ENCODE data around the gene KCNC3. TPM values are rescaled to one million over a fixed set of nuclear protein-coding genes. Genes with fewer than 3 reads are reported as not detected.
A peak's percentile ranks its signal among the peaks of the same experiment; 100 is the strongest.

The KCNC3 gene
- total and polyA plus RNA-seq, 2 of the 13 experiments (the other 11 are each of a cell fraction or from before 2014, with no cell fraction given): 0.29 to 1.7 TPM

GRCh38 chr19:50325310-50326100 lies 3.7 kb downstream of the KCNC3 start (continued):
- TF ChIP-seq, protein P1, sequence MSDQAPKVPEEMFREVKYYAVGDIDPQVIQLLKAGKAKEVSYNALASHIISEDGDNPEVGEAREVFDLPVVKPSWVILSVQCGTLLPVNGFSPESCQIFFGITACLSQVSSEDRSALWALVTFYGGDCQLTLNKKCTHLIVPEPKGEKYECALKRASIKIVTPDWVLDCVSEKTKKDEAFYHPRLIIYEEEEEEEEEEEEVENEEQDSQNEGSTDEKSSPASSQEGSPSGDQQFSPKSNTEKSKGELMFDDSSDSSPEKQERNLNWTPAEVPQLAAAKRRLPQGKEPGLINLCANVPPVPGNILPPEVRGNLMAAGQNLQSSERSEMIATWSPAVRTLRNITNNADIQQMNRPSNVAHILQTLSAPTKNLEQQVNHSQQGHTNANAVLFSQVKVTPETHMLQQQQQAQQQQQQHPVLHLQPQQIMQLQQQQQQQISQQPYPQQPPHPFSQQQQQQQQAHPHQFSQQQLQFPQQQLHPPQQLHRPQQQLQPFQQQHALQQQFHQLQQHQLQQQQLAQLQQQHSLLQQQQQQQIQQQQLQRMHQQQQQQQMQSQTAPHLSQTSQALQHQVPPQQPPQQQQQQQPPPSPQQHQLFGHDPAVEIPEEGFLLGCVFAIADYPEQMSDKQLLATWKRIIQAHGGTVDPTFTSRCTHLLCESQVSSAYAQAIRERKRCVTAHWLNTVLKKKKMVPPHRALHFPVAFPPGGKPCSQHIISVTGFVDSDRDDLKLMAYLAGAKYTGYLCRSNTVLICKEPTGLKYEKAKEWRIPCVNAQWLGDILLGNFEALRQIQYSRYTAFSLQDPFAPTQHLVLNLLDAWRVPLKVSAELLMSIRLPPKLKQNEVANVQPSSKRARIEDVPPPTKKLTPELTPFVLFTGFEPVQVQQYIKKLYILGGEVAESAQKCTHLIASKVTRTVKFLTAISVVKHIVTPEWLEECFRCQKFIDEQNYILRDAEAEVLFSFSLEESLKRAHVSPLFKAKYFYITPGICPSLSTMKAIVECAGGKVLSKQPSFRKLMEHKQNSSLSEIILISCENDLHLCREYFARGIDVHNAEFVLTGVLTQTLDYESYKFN (CRISPR knock-in tag; conservative IDR thresholded peaks at IDR 0.05): peak; percentile 87
- TF ChIP-seq EEA1 (CRISPR knock-in tag; IDR thresholded peaks at IDR 0.05; ENCODE audit: borderline replicate concordance) (peak; percentile 89; the same call in 1 of the 2 replicates), ZNF747 (CRISPR knock-in tag; IDR thresholded peaks at IDR 0.05; ENCODE audit: borderline replicate concordance) (peak; percentile 69; the same call in 1 of the 2 replicates), ZNF136 (CRISPR knock-in tag; IDR thresholded peaks at IDR 0.05; ENCODE audit: low read depth) (no peak), CTCF (CRISPR knock-in tag; IDR thresholded peaks at IDR 0.05) (no peak), ZMYM3 (CRISPR knock-in tag; IDR thresholded peaks at IDR 0.05) (no peak), GLI4 (CRISPR knock-in tag; IDR thresholded peaks at IDR 0.05; ENCODE audit: borderline replicate concordance) (no peak; the same call in 1 of the 2 replicates), PCBP2 (optimal IDR thresholded peaks at IDR 0.05; ENCODE audit: low read depth, low read length, poor library complexity, severe bottlenecking) (no peak), BRCA1 (CRISPR knock-in tag; IDR thresholded peaks at IDR 0.05) (peak; percentile 60; the same call in 1 of the 2 replicates), KMT2B (CRISPR knock-in tag; IDR thresholded peaks at IDR 0.05) (peak; percentile 62; the same call in 1 of the 2 replicates), POLR2G (IDR thresholded peaks at IDR 0.05; ENCODE audit: low read depth, low read length) (no peak), ZBTB39 (CRISPR knock-in tag; IDR thresholded peaks at IDR 0.05) (peak; percentile 77; the same call in 1 of the 2 replicates), ZNF17 (CRISPR knock-in tag; IDR thresholded peaks at IDR 0.05) (no peak)
- TF ChIP-seq, protein P2, sequence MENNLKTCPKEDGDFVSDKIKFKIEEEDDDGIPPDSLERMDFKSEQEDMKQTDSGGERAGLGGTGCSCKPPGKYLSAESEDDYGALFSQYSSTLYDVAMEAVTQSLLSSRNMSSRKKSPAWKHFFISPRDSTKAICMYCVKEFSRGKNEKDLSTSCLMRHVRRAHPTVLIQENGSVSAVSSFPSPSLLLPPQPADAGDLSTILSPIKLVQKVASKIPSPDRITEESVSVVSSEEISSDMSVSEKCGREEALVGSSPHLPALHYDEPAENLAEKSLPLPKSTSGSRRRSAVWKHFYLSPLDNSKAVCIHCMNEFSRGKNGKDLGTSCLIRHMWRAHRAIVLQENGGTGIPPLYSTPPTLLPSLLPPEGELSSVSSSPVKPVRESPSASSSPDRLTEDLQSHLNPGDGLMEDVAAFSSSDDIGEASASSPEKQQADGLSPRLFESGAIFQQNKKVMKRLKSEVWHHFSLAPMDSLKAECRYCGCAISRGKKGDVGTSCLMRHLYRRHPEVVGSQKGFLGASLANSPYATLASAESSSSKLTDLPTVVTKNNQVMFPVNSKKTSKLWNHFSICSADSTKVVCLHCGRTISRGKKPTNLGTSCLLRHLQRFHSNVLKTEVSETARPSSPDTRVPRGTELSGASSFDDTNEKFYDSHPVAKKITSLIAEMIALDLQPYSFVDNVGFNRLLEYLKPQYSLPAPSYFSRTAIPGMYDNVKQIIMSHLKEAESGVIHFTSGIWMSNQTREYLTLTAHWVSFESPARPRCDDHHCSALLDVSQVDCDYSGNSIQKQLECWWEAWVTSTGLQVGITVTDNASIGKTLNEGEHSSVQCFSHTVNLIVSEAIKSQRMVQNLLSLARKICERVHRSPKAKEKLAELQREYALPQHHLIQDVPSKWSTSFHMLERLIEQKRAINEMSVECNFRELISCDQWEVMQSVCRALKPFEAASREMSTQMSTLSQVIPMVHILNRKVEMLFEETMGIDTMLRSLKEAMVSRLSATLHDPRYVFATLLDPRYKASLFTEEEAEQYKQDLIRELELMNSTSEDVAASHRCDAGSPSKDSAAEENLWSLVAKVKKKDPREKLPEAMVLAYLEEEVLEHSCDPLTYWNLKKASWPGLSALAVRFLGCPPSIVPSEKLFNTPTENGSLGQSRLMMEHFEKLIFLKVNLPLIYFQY (CRISPR knock-in tag; IDR thresholded peaks at IDR 0.05; ENCODE audit: borderline replicate concordance): peak; percentile 87; the same call in 1 of the 2 replicates
- TF ChIP-seq, protein P3, sequence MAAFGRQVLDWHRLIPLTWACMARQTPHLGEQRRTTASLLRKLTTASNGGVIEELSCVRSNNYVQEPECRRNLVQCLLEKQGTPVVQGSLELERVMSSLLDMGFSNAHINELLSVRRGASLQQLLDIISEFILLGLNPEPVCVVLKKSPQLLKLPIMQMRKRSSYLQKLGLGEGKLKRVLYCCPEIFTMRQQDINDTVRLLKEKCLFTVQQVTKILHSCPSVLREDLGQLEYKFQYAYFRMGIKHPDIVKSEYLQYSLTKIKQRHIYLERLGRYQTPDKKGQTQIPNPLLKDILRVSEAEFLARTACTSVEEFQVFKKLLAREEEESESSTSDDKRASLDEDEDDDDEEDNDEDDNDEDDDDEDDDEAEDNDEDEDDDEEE (CRISPR knock-in tag; IDR thresholded peaks at IDR 0.05): peak; percentile 62; the same call in 1 of the 2 replicates

All from HepG2 (cell line).